Stimulated activated CD8-positive, alpha-beta memory T cell treated with anti-CD3 and anti-CD28 coated beads, Interleukin-2, amount 100 ng/mL, for 1 hour (primary cell): Measurements from ENCODE around the gene RFPL1.
"Not testable (repeated sequence)": the region's sequence is repeated elsewhere in the genome, so short reads cannot be mapped to it uniquely, and the experiment has no call there.

ENCODE experiments used
- DNase-seq, 2 donors: peaks; one replicate each; pipeline ENCODE4 v3.0.0-alpha.2; 2020; ENCODE audit warnings: low read depth in 2 of 2

RFPL1 gene

DNA sequence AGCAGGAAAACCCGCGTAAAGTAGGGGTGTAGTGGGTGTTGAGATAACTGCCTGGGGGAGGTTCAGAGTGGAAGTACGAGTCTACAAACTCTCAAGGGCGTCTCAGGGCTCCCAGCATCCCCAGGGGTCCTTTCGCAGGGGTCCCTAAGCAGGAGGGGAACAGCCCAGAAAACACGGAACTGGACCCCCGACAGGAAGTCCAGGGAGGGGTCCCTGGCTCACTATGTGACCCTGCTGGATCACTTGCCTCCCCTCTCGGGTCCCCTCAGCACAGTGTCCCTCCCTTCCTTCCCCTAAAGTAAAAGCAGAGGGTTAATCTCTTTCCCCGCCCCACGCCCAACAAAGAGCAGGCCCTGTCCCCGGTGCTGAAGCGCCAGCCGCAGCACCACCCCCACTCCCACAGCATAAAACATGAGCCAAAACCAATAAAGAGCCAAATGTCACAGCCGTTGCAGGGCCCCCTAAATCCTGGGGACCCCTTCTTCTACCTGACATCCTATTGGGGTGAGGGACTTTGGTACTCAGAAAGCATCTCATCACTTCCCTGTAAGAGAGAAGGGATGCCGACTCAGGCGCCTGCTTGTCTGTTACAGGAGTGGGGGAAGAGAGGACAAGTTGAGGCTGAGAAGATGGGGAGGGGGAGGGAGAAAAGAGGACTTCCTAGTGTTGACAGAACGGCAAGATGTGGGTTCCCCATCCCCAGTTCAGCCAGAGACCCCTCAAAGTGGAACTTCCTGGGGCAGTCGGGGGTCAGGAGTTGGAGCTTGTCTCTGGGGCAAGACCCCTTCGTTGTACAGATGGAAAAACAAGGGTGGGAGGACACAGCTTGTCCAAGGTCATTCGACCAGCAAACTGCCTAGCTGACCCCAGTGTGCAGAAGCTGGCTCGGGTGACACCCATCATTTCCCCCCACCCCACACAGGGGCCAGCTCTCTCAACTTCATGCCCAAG, 40.2 kb downstream of the RFPL1 start:
- DNase-seq, result no peak

- DNase-seq, result no peak
Observed at GRCh38 chr22:29479417-29480261, 41.3 kb downstream of the RFPL1 start, which contains the start of gene NEFH. NEFH (plus strand) TSS chr22:29480218; CDS start chr22:29480263, 45 bp downstream.

- no peak for DNase-seq
Observed at GRCh38 chr22:29480262-29480511, 41.8 kb downstream of the RFPL1 start.

DNA sequence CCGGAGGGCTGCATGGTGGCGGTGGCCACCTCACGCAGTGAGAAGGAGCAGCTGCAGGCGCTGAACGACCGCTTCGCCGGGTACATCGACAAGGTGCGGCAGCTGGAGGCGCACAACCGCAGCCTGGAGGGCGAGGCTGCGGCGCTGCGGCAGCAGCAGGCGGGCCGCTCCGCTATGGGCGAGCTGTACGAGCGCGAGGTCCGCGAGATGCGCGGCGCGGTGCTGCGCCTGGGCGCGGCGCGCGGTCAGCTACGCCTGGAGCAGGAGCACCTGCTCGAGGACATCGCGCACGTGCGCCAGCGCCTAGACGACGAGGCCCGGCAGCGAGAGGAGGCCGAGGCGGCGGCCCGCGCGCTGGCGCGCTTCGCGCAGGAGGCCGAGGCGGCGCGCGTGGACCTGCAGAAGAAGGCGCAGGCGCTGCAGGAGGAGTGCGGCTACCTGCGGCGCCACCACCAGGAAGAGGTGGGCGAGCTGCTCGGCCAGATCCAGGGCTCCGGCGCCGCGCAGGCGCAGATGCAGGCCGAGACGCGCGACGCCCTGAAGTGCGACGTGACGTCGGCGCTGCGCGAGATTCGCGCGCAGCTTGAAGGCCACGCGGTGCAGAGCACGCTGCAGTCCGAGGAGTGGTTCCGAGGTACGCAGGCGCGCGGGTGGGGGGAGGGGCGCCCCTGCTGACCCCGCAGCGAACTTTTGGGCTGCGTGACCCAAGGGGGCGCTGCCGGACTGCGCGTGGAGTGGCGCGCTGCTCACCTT, 42.3 kb downstream of the RFPL1 start:
- no peak for DNase-seq

DNA sequence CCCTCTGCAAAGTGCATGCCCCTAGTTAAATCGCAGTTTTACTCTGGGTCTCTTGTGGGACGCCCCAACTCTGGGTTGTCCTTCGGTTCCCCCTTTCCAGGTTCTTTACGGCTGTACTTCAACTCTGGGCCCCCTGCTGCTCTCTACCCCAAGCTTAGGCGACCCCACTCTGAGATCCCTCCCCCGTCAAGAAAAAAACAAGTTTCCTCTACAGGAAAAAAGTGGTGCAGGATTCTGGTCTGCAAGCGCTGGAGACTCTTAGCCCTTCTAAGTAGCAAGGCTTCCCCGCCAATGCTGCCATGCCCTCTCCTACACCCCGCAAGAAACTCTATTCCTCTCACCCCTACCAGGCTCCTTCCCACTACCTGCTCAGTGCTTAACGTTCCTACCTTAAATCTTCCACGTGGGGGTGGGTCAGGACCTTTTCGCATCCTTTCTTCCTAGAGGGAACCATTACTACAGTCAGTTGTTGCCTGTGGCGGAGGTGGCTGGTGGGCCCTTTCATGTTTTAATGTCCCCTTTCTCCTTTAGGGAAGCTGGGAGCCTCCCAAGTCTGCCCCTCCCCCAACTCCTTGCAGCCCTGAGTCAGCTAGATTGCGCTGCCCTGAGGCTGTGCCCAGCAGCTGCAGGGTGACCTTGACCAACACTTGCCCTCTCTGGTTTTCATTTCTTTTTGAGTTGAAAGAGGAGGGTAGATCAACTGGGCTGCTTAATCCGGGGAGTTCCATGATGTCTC, 43.0 kb downstream of the RFPL1 start:
- no peak for DNase-seq

DNA sequence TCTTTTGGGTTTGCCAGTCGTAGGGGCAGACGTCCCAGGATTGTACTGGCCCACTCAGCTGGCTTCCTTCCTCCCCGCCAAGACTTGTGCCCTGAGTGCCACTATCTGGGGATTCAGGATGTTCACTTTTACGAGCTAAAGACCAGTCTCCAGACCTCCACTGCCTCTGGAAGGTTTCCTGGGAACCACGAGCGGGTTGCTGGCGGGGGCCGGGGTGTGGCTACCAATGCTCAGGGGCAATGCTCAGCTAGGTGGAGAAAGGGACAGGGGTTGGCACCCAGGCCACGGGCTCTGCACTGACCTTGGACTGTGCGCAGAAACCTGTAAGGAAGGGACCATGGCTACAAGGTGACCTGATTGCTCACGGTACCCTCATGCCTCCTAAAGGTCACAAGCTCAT, 43.9 kb downstream of the RFPL1 start:
- no peak for DNase-seq

DNA sequence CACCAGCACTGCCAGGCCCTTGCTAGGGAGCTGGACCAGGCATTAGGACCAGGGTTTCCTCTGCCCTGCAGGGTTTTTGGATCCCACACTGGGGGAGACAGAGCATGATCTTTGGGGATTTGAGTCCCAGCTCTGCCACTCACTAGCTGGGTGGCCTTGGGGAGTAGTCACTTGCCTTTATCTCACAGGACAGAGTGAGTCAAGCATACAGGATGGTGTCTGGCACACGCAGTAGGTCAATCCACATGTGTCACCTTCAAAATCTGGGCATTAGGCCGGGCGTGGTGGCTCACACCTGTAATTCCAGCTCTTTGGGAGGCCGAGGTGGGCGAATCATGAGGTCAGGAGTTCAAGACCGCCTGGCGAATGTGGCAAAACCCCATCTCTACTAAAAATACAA, 44.3 kb downstream of the RFPL1 start:
- DNase-seq, result no peak

- no peak for DNase-seq
Observed at GRCh38 chr22:29483254-29483653, 44.9 kb downstream of the RFPL1 start.

- DNase-seq, result no peak
Observed at GRCh38 chr22:29484642-29485041, 46.3 kb downstream of the RFPL1 start.

DNA sequence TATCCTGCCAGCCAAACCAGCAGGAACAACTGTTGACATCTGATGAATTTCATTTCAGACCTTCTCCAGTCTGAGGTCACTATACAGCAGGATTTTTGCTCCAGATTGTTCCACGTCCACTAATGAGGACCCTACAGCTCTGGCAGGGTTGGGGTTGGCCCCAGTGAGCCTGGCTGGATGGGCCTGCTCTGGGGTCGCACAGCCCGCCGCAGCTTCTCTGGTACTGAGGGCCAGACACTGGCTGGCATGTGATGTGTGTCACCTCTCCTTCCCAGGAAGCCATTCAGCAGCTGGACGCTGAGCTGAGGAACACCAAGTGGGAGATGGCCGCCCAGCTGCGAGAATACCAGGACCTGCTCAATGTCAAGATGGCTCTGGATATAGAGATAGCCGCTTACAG, 47.1 kb downstream of the RFPL1 start:
- DNase-seq, result no peak

DNA sequence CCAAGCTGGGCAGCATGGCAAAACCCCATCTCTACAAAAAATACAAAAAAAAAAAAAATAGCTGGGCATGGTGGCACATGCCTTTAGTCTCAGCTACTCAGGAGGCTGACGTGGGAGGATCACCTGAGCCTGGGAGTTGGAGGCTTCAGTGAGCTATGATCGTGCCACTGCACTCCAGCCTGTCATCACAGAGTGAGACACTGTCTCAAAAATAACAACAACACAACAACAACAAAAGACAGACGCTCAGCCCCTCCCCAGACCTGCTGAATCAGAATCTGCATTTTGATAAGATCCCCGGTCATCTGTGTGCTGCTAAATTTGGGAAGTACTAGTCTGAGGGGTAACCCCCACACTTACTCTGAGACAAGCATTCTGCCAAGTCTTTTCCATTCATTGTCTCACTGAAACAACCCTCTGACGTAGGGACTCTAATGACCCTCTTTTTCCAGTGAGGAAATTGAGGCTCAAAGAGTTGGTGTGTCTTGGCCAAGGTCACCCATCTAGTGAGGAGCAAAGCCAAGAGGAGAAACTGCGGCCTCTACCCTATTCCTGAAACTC, 49.1 kb downstream of the RFPL1 start:
- no peak for DNase-seq

GRCh38 chr22:29489127-29489780, 50.9 kb downstream of the RFPL1 start:
- DNase-seq, result not testable (repeated sequence)

GRCh38 chr22:29491012-29491411, 52.6 kb downstream of the RFPL1 start:
- DNase-seq, result no peak
